ENCODE measurements around the gene ITGA8. TPM values are rescaled to one million over a fixed set of nuclear protein-coding genes. Genes with fewer than 3 reads are reported as not detected.
A peak's percentile ranks its signal among the peaks of the same experiment; 100 is the strongest.
"Not testable (repeated sequence)": the region's sequence is repeated elsewhere in the genome, so short reads cannot be mapped to it uniquely, and the experiment has no call there.

ITGA8 gene
- total RNA-seq, 2 experiments from 2014 or later: not detected

DNA sequence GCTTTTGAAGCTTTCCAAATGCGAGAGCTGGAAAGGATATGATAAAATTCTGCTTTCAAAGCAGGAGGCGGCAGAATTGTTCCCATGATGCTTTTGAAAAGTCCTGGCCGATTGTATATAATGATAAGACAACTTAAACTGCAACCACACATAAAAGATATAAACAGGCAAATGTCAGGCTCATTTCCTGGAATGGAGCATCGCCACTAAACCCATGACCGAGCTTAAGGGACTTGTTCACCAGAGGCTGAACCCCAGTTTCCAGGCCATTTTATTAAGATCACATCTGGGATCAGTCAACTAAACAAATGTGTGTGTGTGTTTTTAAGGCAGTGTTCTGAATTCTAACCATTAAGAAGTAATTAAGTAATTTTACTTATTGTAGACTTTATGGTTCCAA lies 131.6 kb downstream of the ITGA8 start:
- Mint-ChIP-seq H3K4me1 (ENCODE audit: low read depth) (no peaks in the 10 kb centered on the region), H3K27ac (no peak overlapping the region), H3K4me3 (no peak overlapping the region), H3K9me3 (no peaks in the 10 kb centered on the region), H3K27me3 (peaks cover 7% of the 10 kb centered on the region), H3K36me3 (ENCODE audit: low read depth) (no peaks in the 10 kb centered on the region)
- intact Hi-C loops (cut with DNase I, micrococcal nuclease): no loop called here
- no peaks in the 10 kb centered on the region for H3K27me3 ChIP-seq (ENCODE audit: control insufficient read depth in 1 of 2, insufficient read depth in 2 of 2, low read length in 2 of 2)
- ATAC-seq (ENCODE audit: poor library complexity) (no peak), DNase-seq (no peak)
- H3K36me3 ChIP-seq (ENCODE audit: insufficient read depth, low read length): no peaks in the 10 kb centered on the region
- ChIA-PET CTCF (no interaction called here), POLR2A (no interaction called here)
- H3K9me3 ChIP-seq (ENCODE audit: control insufficient read depth in 1 of 2, insufficient read depth in 1 of 2, low read length in 2 of 2): no peaks in the 10 kb centered on the region
- no peak overlapping the region for H3K27ac ChIP-seq (ENCODE audit: low read depth in 1 of 2, low read length in 2 of 2)
- H3K4me3 ChIP-seq (ENCODE audit: low read length): no peak overlapping the region
- TF ChIP-seq, protein P1, sequence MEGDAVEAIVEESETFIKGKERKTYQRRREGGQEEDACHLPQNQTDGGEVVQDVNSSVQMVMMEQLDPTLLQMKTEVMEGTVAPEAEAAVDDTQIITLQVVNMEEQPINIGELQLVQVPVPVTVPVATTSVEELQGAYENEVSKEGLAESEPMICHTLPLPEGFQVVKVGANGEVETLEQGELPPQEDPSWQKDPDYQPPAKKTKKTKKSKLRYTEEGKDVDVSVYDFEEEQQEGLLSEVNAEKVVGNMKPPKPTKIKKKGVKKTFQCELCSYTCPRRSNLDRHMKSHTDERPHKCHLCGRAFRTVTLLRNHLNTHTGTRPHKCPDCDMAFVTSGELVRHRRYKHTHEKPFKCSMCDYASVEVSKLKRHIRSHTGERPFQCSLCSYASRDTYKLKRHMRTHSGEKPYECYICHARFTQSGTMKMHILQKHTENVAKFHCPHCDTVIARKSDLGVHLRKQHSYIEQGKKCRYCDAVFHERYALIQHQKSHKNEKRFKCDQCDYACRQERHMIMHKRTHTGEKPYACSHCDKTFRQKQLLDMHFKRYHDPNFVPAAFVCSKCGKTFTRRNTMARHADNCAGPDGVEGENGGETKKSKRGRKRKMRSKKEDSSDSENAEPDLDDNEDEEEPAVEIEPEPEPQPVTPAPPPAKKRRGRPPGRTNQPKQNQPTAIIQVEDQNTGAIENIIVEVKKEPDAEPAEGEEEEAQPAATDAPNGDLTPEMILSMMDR (IDR thresholded peaks at IDR 0.05): no peak
- no peaks in the 10 kb centered on the region for H3K4me1 ChIP-seq (ENCODE audit: insufficient read depth, low read length)

DNA sequence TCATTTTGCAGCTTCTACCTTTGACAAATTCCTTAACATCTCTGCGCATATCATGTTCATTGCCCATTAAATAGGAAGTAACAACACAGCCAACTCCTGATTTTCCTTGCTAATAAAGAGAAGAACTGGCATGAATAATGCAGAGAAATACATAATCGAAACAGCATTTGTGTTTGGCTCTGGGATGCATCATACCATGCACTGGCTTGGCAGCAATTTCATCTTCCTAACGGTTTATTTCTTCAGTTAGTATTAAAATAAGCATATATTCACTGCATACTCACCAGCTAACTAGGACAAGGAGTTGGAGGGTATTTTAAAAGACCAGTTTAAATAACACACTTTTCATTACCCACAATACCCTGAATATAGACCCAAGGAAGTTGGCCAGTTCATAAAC lies 132.5 kb downstream of the ITGA8 start:
- POLR2A ChIA-PET: no interaction called here
- TF ChIP-seq, protein P1 (IDR thresholded peaks at IDR 0.05): no peak
- no peaks in the 10 kb centered on the region for H3K4me1 ChIP-seq (ENCODE audit: insufficient read depth, low read length)
- no peaks in the 10 kb centered on the region for H3K36me3 ChIP-seq (ENCODE audit: insufficient read depth, low read length)
- no peaks in the 10 kb centered on the region for H3K9me3 ChIP-seq (ENCODE audit: control insufficient read depth in 1 of 2, insufficient read depth in 1 of 2, low read length in 2 of 2)
- H3K27ac Mint-ChIP-seq: no peak overlapping the region
- ATAC-seq (ENCODE audit: poor library complexity) (no peak), DNase-seq (no peak)
- intact Hi-C loops (cut with DNase I, micrococcal nuclease): no loop called here
- CTCF ChIA-PET: no interaction called here
- no peaks in the 10 kb centered on the region for H3K4me1 Mint-ChIP-seq (ENCODE audit: low read depth)
- no peaks in the 10 kb centered on the region for H3K9me3 Mint-ChIP-seq
- H3K27me3 ChIP-seq (ENCODE audit: control insufficient read depth in 1 of 2, insufficient read depth in 2 of 2, low read length in 2 of 2): no peaks in the 10 kb centered on the region
- no peak overlapping the region for H3K27ac ChIP-seq (ENCODE audit: low read depth in 1 of 2, low read length in 2 of 2)
- peaks cover 7% of the 10 kb centered on the region for H3K27me3 Mint-ChIP-seq
- no peak overlapping the region for H3K4me3 Mint-ChIP-seq
- no peaks in the 10 kb centered on the region for H3K36me3 Mint-ChIP-seq (ENCODE audit: low read depth)
- H3K4me3 ChIP-seq (ENCODE audit: low read length): no peak overlapping the region

DNA sequence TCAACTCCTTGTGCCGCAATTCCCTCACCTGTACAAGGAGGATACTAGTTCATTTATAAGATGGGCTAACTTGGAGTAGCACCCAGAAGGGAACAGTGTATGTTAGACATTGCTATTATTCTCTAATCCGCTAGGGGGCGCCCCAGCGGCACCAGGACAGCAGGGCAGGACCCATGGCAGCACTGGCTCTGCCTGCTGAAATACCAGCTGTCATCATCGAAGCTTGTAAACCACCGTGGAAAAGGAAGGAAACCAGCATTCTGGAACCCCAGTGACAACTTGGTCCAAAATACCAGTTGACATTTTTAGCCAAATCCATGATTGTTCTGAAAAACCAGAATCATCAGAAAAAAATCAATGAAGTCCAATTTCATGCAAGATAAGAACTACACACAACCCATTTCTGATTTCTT lies 134.4 kb downstream of the ITGA8 start:
- no peaks in the 10 kb centered on the region for H3K36me3 ChIP-seq (ENCODE audit: insufficient read depth, low read length)
- no peaks in the 10 kb centered on the region for H3K4me1 ChIP-seq (ENCODE audit: insufficient read depth, low read length)
- H3K27ac Mint-ChIP-seq: no peak overlapping the region
- DNase-seq (peak in 6 of 14 experiments; percentile 1 to 32 (median 4)), ATAC-seq (ENCODE audit: poor library complexity) (no peak)
- intact Hi-C loops (cut with DNase I, micrococcal nuclease): no loop called here
- H3K27me3 Mint-ChIP-seq: peaks cover 18% of the 10 kb centered on the region
- no peaks in the 10 kb centered on the region for H3K27me3 ChIP-seq (ENCODE audit: control insufficient read depth in 1 of 2, insufficient read depth in 2 of 2, low read length in 2 of 2)
- no peak overlapping the region for H3K27ac ChIP-seq (ENCODE audit: low read depth in 1 of 2, low read length in 2 of 2)
- H3K4me3 ChIP-seq (ENCODE audit: low read length): no peak overlapping the region
- ChIA-PET POLR2A (no interaction called here), CTCF (no interaction called here)
- no peaks in the 10 kb centered on the region for H3K9me3 ChIP-seq (ENCODE audit: control insufficient read depth in 1 of 2, insufficient read depth in 1 of 2, low read length in 2 of 2)
- H3K36me3 Mint-ChIP-seq (ENCODE audit: low read depth): no peaks in the 10 kb centered on the region
- peaks cover 2% of the 10 kb centered on the region for H3K9me3 Mint-ChIP-seq
- TF ChIP-seq, protein P1 (IDR thresholded peaks at IDR 0.05): peak; percentile 23
- no peaks in the 10 kb centered on the region for H3K4me1 Mint-ChIP-seq (ENCODE audit: low read depth)
- no peak overlapping the region for H3K4me3 Mint-ChIP-seq

DNA sequence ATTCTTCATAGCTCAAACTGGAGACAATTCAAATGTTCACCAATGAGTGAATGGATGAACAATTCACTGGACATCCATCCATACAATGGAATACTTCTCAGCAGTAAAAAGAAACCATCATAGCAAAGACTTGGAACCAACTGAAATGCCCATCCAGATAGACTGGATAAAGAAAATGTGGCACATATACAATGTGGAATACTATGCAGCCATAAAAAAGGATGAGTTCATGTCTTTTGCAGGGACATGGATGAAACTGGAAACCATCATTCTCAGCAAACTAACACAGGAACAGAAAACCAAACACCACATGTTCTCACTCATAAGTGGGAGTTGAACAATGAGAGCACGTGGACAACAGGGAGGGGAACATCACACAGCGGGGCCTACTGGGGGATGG lies 136.8 kb downstream of the ITGA8 start:
- H3K36me3 Mint-ChIP-seq (ENCODE audit: low read depth); DNase-seq; CTCF ChIA-PET; POLR2A ChIA-PET; H3K4me3 ChIP-seq (ENCODE audit: low read length); ATAC-seq (ENCODE audit: poor library complexity); H3K4me1 ChIP-seq (ENCODE audit: insufficient read depth, low read length); H3K9me3 ChIP-seq (ENCODE audit: control insufficient read depth in 1 of 2, insufficient read depth in 1 of 2, low read length in 2 of 2); H3K9me3 Mint-ChIP-seq; H3K27ac ChIP-seq (ENCODE audit: low read depth in 1 of 2, low read length in 2 of 2); intact Hi-C loops (cut with DNase I, micrococcal nuclease); H3K4me3 Mint-ChIP-seq; H3K27me3 ChIP-seq (ENCODE audit: control insufficient read depth in 1 of 2, insufficient read depth in 2 of 2, low read length in 2 of 2); H3K4me1 Mint-ChIP-seq (ENCODE audit: low read depth); H3K36me3 ChIP-seq (ENCODE audit: insufficient read depth, low read length); H3K27ac Mint-ChIP-seq: not testable (repeated sequence)
- H3K27me3 Mint-ChIP-seq: peaks cover 18% of the 10 kb centered on the region
